HepG2 (cell line): Measurements from ENCODE around the gene TOX4. TPM values are rescaled to one million over a fixed set of nuclear protein-coding genes. Genes with fewer than 3 reads are reported as not detected.

Source experiments
- AGO1 ChIP-seq: fragments of 200-400 bp; formaldehyde crosslinking; IDR thresholded peaks from 2 replicates; pipeline ENCODE4 v1.6.1; 2017; ENCODE audit warnings: mild to moderate bottlenecking, low read depth, low read length, moderate library complexity; ENCODE audit not compliant: poor library complexity, severe bottlenecking
- ARNTL ChIP-seq: sonication (generic); formaldehyde crosslinking; IDR thresholded peaks from 2 replicates; pipeline ENCODE4 v1.4.0; 2020; ENCODE audit warnings: mild to moderate bottlenecking, missing genetic modification reagents
- ATRX ChIP-seq: sonication (generic); formaldehyde crosslinking; IDR thresholded peaks from 2 replicates; pipeline ENCODE4 v1.4.0; 2020; ENCODE audit warnings: missing genetic modification reagents, borderline replicate concordance
- EHMT2 ChIP-seq: fragments of 200-600 bp; sonication (generic); IDR thresholded peaks from 2 replicates; pipeline ENCODE4 v1.7.0; 2017; ENCODE audit warnings: antibody characterized with exemption, low read depth, low read length, borderline replicate concordance
- GATAD2A ChIP-seq: IDR thresholded peaks from 2 replicates; pipeline ENCODE4 v1.6.1; 2016
- IRX3 ChIP-seq: sonication (generic); formaldehyde crosslinking; IDR thresholded peaks from 2 replicates; pipeline ENCODE4 v1.8.1; 2023; ENCODE audit warnings: mild to moderate bottlenecking, low read depth, missing genetic modification reagents, borderline replicate concordance
- KDM5B ChIP-seq: sonication (generic); formaldehyde crosslinking; IDR thresholded peaks from 2 replicates; pipeline ENCODE4 v1.4.0; 2020; ENCODE audit warnings: missing genetic modification reagents, mild to moderate bottlenecking, borderline replicate concordance
- MED8 ChIP-seq: sonication (generic); formaldehyde crosslinking; IDR thresholded peaks from 2 replicates; pipeline ENCODE4 v1.8.1; 2023; ENCODE audit warnings: mild to moderate bottlenecking, missing genetic modification reagents; ENCODE audit not compliant: insufficient replicate concordance
- MIER3 ChIP-seq: IDR thresholded peaks from 2 replicates; pipeline ENCODE4 v1.6.1; 2016; ENCODE audit warnings: missing compliant biosample characterization, borderline replicate concordance
- NFIC ChIP-seq: IDR thresholded peaks from 2 replicates; pipeline ENCODE4 v1.6.1; 2012; ENCODE audit warnings: mild to moderate bottlenecking, low read length, inconsistent platforms
- POLR2G ChIP-seq: fragments of 200-400 bp; formaldehyde crosslinking; IDR thresholded peaks from 2 replicates; pipeline ENCODE4 v1.6.1; 2018; ENCODE audit warnings: mild to moderate bottlenecking, low read depth, low read length, moderate library complexity
- SIN3B ChIP-seq: fragments of 150-350 bp; IDR thresholded peaks from 2 replicates; pipeline ENCODE4 v1.6.1; 2014; ENCODE audit warnings: low read length
- SP1 ChIP-seq, 2 experiments: fragments of 450-650 bp in 1 of 2; sonication (generic) in 1 of 2; formaldehyde crosslinking in 1 of 2; IDR thresholded peaks; 2 replicates each; pipeline versions ENCODE4 v1.4.0 to v1.6.1; 2016 to 2020; ENCODE audit warnings: missing genetic modification reagents in 1 of 2
- TEAD3 ChIP-seq: optimal IDR thresholded peaks from 2 replicates; pipeline ENCODE3; 2016; ENCODE audit warnings: borderline replicate concordance
- ZBTB3 ChIP-seq: sonication (generic); formaldehyde crosslinking; IDR thresholded peaks from 2 replicates; pipeline ENCODE4 v1.4.0; 2020; ENCODE audit warnings: low read depth, mild to moderate bottlenecking, moderate library complexity, missing genetic modification reagents, borderline replicate concordance
- ZFP90 ChIP-seq: sonication (generic); formaldehyde crosslinking; IDR thresholded peaks from 2 replicates; pipeline ENCODE4 v1.8.0; 2022; ENCODE audit warnings: missing genetic modification reagents, mild to moderate bottlenecking, inconsistent platforms, borderline replicate concordance
- ZNF260 ChIP-seq: sonication (generic); formaldehyde crosslinking; IDR thresholded peaks from 2 replicates; pipeline ENCODE4 v1.4.0; 2020; ENCODE audit warnings: missing genetic modification reagents, low read depth, mild to moderate bottlenecking, borderline replicate concordance
- ZNF432 ChIP-seq: sonication (generic); formaldehyde crosslinking; IDR thresholded peaks from 2 replicates; pipeline ENCODE4 v1.5.0; 2020; ENCODE audit warnings: missing genetic modification reagents, mild to moderate bottlenecking, borderline replicate concordance
- ZNF550 ChIP-seq: sonication (generic); formaldehyde crosslinking; IDR thresholded peaks from 2 replicates; pipeline ENCODE4 v1.4.0; 2020; ENCODE audit warnings: mild to moderate bottlenecking, missing genetic modification reagents, borderline replicate concordance
- ZNF589 ChIP-seq: sonication (generic); formaldehyde crosslinking; conservative IDR thresholded peaks from 2 replicates; pipeline ENCODE4 v1.8.0; 2022; ENCODE audit warnings: mild to moderate bottlenecking, moderate library complexity, missing genetic modification reagents
- ZNF709 ChIP-seq: sonication (generic); formaldehyde crosslinking; IDR thresholded peaks from 2 replicates; pipeline ENCODE4 v1.5.0; 2020; ENCODE audit warnings: mild to moderate bottlenecking, missing genetic modification reagents
- ZNF780A ChIP-seq: sonication (generic); formaldehyde crosslinking; IDR thresholded peaks from 2 replicates; pipeline ENCODE4 v1.8.0; 2022; ENCODE audit warnings: mild to moderate bottlenecking, missing genetic modification reagents, moderate library complexity
- ZSCAN22 ChIP-seq: sonication (generic); formaldehyde crosslinking; IDR thresholded peaks from 2 replicates; pipeline ENCODE4 v1.4.0; 2020; ENCODE audit warnings: mild to moderate bottlenecking, missing genetic modification reagents
- ZSCAN25 ChIP-seq: sonication (generic); formaldehyde crosslinking; IDR thresholded peaks from 2 replicates; pipeline ENCODE4 v1.8.0; 2022; ENCODE audit warnings: mild to moderate bottlenecking, missing genetic modification reagents
- ZSCAN30 ChIP-seq: sonication (generic); formaldehyde crosslinking; IDR thresholded peaks from 2 replicates; pipeline ENCODE4 v1.5.0; 2020; ENCODE audit warnings: mild to moderate bottlenecking, missing genetic modification reagents
- polyA plus RNA-seq, 8 experiments: library from polyadenylated mRNA; depleted of rRNA in 3 of 8; stranded (reverse) in 7 of 8; unstranded in 1 of 8; fragments of >200 nt; fragmentation: Illumina TruSeq in 4 of 8; extraction: Trizol in 4 of 8; gene quantifications; 2 replicates each; pipeline versions ENCODE4 v1.2.1 to v1.2.3, GENCODE V29; 2011 to 2016; ENCODE audit warnings: low read depth in 4 of 8, missing spikeins in 1 of 8, mixed read lengths in 1 of 8; ENCODE audit not compliant: insufficient read depth in 1 of 8
- total RNA-seq, 5 experiments: library from RNA; depleted of rRNA; stranded (reverse); fragments of >200 nt; fragmentation: Illumina TruSeq; extraction: Trizol; gene quantifications; 2 replicates each; pipeline ENCODE4 v1.2.3, GENCODE V29; 2016; ENCODE audit warnings: low read depth in 1 of 5
- TF ChIP-seq, protein P1 (sequence below): sonication (generic); formaldehyde crosslinking; IDR thresholded peaks from 2 replicates; pipeline ENCODE4 v1.5.0; 2020; ENCODE audit warnings: missing genetic modification reagents
- TF ChIP-seq, protein P2 (sequence below): sonication (generic); formaldehyde crosslinking; IDR thresholded peaks from 2 replicates; pipeline ENCODE4 v1.4.0; 2020; ENCODE audit warnings: mild to moderate bottlenecking, missing genetic modification reagents
- TF ChIP-seq, protein P3 (sequence below): sonication (generic); formaldehyde crosslinking; IDR thresholded peaks from 2 replicates; pipeline ENCODE4 v1.8.0; 2022; ENCODE audit warnings: mild to moderate bottlenecking, missing genetic modification reagents

Gene TOX4
- total and polyA plus RNA-seq, 2 of the 13 experiments (the other 11 are each of a cell fraction or from before 2014, with no cell fraction given): 71.8 to 163 TPM

DNA sequence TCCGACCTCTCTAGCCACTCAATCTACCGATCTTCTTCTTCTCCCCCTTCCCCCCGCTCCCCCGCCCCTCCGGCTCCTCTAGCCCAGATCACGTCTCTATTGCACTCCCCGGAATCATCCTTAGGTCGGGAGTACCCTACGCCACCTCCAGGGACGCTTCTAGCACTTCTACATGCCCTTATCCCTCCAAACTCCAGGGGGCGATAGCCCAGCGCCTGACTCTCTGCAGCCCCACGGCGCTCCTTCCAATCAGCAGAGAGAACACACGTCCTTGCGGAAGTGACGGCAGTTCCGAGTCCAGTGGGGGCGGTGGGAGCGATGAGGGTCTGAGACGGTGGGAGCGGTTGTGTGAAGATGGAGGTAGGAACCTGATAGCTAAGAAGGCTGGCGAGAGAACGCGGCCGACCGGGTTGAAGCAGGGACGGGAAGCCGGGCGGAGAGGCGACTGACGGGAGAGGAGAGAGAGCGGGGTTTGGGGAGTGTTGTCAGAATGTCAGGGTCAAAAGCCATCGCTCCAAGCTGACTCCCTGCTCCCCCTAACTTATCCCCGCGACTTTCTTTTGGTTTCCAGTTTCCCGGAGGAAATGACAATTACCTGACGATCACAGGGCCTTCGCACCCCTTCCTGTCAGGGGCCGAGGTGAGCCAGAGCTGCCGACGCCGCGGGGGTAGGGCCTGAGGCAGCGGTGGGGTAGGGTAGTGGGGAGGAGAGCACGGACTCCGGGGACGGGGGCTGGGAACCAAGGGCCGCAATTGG, at the start of gene TOX4, which contains the start of gene RAB2B (continued):
- TF ChIP-seq KDM5B (peak; percentile 88; the same call in 1 of the 2 replicates), ZSCAN30 (no peak), MIER3 (CRISPR knock-in tag) (peak; percentile 83; the same call in 1 of the 2 replicates), TEAD3 (peak; percentile 76), ZSCAN22 (0 out of 2 replicates have a peak, but pooled peaks have one; percentile 47), SIN3B (peak; percentile 87), SP1 (IDR thresholded peaks at IDR 0.05) (no peak), SP1 (CRISPR knock-in tag; IDR thresholded peaks at IDR 0.05) (peak; percentile 88), ZNF780A (CRISPR knock-in tag) (peak; percentile 96; the same call in 1 of the 2 replicates), ZFP90 (peak; percentile 95), ZNF432 (CRISPR knock-in tag) (no peak), POLR2G (peak; percentile 97), ZNF550 (CRISPR knock-in tag) (peak; percentile 82; the same call in 1 of the 2 replicates), NFIC (0 out of 2 replicates have a peak, but pooled peaks have one; percentile 1), IRX3 (CRISPR knock-in tag) (no peak), AGO1 (peak; percentile 70), ZNF709 (CRISPR knock-in tag) (peak; percentile 55; the same call in 1 of the 2 replicates), ZSCAN25 (CRISPR knock-in tag) (peak; percentile 98), GATAD2A (peak; percentile 79), ZBTB3 (peak; percentile 37; the same call in 1 of the 2 replicates), ZNF589 (CRISPR knock-in tag) (peak; percentile 96), ARNTL (CRISPR knock-in tag) (peak; percentile 68), EHMT2 (peak; percentile 63; the same call in 1 of the 2 replicates), ZNF260 (CRISPR knock-in tag) (no peak; the same call in 1 of the 2 replicates), MED8 (CRISPR knock-in tag) (peak; percentile 35), ATRX (CRISPR knock-in tag) (no peak)
- TF ChIP-seq, protein P1, sequence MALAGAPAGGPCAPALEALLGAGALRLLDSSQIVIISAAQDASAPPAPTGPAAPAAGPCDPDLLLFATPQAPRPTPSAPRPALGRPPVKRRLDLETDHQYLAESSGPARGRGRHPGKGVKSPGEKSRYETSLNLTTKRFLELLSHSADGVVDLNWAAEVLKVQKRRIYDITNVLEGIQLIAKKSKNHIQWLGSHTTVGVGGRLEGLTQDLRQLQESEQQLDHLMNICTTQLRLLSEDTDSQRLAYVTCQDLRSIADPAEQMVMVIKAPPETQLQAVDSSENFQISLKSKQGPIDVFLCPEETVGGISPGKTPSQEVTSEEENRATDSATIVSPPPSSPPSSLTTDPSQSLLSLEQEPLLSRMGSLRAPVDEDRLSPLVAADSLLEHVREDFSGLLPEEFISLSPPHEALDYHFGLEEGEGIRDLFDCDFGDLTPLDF (CRISPR knock-in tag): no peak
- TF ChIP-seq, protein P2, sequence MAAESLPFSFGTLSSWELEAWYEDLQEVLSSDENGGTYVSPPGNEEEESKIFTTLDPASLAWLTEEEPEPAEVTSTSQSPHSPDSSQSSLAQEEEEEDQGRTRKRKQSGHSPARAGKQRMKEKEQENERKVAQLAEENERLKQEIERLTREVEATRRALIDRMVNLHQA (CRISPR knock-in tag): no peak
- TF ChIP-seq, protein P3, sequence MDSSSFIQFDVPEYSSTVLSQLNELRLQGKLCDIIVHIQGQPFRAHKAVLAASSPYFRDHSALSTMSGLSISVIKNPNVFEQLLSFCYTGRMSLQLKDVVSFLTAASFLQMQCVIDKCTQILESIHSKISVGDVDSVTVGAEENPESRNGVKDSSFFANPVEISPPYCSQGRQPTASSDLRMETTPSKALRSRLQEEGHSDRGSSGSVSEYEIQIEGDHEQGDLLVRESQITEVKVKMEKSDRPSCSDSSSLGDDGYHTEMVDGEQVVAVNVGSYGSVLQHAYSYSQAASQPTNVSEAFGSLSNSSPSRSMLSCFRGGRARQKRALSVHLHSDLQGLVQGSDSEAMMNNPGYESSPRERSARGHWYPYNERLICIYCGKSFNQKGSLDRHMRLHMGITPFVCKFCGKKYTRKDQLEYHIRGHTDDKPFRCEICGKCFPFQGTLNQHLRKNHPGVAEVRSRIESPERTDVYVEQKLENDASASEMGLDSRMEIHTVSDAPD (CRISPR knock-in tag): no peak
